Skin epidermis (tissue), 12 donors: ENCODE measurements around the gene ISCU.

Experiments
- H3K27ac ChIP-seq, 21 experiments: fragments of 200-600 bp; sonication (generic) in 11 of 21; one replicate each; pipeline ENCODE4 v1.5.0; 2020; ENCODE audit warnings: mild to moderate bottlenecking in 3 of 21, inconsistent platforms in 2 of 21, moderate library complexity in 2 of 21
- H3K4me3 ChIP-seq, 7 experiments: fragments of 200-600 bp; sonication (generic) in 2 of 7; one replicate each; pipeline ENCODE4 v1.5.0; 2020; ENCODE audit warnings: inconsistent platforms in 2 of 7, mild to moderate bottlenecking in 2 of 7, moderate library complexity in 1 of 7

Gene ISCU

DNA sequence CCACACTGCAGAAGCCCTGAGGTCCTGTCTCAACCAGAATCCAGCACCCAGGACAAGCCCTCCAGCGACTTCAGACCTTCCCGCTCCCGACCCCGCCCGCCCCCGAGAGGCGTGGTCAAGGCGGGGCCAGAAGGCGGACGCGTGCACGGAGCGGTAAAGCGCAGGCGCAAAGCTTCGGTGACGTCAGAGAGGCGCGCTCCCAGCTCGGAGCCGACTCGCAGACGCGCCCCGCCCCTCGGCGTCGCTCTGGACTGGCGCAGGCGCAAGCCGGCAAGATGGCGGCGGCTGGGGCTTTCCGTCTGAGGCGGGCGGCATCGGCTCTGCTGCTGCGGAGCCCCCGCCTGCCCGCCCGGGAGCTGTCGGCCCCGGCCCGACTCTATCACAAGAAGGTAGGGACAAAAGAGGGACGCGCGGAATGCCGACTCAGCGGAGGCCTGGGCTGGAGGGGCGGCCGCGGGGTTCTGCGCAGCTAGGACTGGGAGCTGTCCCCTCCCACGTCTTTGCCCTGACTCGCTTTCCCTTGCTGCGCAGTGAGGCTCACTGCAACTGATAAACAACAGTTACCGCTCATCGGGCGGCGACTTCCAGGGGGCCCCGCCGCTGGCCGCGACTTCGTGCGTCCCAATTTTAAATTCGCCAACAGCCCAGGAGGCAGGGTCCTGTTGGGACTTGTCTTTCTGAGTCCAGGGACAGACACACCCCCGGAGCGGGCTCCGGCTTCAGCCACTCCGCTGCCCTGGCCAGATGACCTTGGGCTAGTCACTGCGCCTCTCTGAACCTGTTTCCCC is at the start of gene ISCU:
ISCU (plus strand) TSS at position 249 of the 788 bp plus-strand sequence; CDS start at position 276, 27 bp downstream.
- H3K27ac ChIP-seq, result peak within 1 kb of the TSS; percentile 69 to 97 (median 93)

DNA sequence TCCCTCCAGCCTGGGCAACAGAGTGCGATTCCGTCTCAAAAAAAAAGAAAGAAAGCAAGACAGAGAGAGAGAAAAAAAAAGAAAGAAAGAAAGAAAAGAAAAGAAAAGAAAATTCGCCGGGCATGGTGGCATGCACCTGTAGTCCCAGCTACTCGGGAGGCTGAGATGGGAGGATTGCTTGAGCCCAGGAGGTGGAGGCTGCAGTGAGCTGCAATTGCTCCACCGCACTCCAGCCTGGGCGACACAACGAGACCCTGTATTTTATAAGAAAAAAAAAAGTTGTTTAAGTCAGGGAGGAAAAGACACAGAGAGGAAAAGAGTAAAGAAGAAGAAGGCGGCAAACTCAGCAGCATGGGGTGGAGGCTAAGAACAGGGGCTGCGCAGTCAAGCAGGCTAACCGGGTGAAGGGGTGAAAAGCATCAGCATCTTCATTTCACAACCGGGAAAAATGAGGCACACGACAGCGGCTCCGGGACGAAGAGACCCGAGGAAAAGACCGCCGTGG is 47.9 kb upstream of the ISCU start:
- Histone ChIP-seq H3K27ac (peak overlapping the region in 5 of 21 experiments; percentile 24 to 89 (median 86)), H3K4me3 (peak overlapping the region; percentile 54 to 92 (median 78))

More for the DNA sequence above, at the start of gene ISCU:
- peak within 1 kb of the TSS; percentile 62 to 94 (median 88) for H3K4me3 ChIP-seq

DNA sequence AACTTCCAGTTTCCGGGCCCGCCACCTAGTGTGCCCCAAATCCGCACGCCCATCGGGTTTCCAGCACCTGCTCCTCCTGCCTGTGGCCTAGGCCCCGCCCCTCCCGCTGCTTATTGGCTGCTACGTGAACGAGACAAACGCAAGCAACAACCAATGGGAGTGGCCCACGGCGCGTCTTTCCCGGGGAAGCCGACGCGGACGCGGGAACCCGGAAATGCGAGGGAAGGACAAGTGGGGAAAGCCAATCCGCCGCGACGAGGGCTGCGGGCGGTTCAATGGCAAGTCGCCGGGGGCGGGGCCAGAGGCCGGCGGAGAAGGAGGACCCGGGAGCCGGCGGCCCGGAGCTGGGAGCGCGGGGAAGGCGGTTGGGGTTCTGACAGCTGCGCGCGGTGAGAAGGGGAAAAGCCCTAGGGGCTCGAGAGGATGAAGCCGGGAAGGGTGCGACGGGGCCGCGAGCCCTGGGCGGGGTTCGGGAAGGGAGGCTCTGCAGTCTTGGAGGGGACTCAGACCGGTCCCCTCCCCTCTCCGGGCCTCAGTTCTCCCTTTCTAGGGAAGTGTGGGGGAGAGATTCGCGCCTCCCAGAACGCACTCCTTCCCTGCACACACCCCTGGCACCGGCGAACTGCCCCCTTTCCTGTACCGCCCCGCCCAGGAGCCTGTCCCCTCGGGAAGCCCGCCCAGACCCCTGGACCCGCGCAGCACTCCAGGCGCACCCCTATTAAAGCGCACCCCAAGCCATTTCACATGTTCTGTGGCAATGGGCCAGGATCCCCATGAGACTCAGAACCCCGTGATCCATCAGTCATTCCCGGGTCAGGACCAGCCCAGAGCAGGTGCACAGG is 47.2 kb upstream of the ISCU start, which contains the start of gene FICD:
FICD (plus strand) TSS at position 305 of the 842 bp plus-strand sequence. CDS start 1,696 bp downstream, outside the sequence.
- H3K27ac ChIP-seq, result peak within 1 kb of the TSS; percentile 23 to 90 (median 84)
- H3K4me3 ChIP-seq, result peak within 1 kb of the TSS; percentile 54 to 92 (median 78)

DNA sequence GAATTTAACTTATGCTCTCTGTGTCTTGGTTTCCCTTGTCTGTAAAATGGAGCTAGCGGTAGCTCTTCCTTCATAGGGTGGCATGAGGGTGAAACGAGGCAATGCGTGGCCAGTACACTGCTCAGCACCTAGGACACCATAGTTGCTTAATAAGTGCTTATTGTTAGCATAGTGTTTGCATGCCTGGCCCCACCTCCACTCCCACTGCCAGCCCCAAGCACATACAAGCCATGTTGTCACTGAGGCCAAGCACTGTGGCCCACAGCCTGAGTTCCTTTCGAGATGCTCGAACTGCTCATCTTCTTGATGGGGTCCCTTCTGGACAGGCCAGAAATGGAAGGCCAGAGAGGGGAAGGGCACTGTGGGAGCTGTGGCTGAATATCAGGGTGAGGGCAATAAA is 46.5 kb upstream of the ISCU start:
- peak overlapping the region in 18 of 21 experiments; percentile 32 to 90 (median 84) for H3K27ac ChIP-seq
- peak overlapping the region; percentile 54 to 92 (median 78) for H3K4me3 ChIP-seq

DNA sequence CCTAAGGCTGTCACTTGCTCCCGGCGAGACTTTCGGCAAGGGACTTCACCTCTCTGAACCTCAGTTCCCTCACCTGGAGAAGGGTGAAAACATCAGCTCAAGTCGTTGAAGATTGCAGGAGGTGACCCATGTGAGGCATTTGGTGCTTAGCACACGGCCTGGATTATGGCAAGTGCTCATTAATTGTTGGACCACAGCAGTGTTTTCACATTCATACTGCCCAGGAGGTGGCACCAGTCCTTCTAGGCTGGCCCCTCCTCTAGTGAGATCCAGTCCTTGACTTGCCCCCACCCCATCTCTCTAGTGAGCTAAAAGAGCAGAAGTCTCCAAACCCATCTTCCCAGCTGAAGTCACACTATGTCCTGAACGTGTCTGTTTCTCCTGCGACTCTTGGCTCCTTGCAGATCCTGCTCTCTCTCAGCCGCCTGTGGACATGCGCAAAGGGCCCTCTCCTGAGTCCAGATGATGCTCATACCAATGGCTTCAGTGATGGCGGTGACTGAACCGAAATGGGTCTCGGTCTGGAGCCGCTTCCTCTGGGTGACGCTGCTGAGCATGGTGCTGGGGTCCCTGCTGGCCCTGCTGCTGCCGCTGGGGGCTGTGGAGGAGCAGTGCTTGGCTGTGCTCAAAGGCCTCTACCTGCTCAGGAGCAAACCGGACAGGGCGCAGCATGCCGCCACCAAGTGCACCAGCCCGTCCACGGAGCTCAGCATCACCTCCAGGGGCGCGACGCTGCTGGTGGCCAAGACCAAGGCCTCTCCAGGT is 45.7 kb upstream of the ISCU start:
- Histone ChIP-seq H3K27ac (peak overlapping the region in 1 of 21 experiments; percentile 58), H3K4me3 (no peak overlapping the region)

DNA sequence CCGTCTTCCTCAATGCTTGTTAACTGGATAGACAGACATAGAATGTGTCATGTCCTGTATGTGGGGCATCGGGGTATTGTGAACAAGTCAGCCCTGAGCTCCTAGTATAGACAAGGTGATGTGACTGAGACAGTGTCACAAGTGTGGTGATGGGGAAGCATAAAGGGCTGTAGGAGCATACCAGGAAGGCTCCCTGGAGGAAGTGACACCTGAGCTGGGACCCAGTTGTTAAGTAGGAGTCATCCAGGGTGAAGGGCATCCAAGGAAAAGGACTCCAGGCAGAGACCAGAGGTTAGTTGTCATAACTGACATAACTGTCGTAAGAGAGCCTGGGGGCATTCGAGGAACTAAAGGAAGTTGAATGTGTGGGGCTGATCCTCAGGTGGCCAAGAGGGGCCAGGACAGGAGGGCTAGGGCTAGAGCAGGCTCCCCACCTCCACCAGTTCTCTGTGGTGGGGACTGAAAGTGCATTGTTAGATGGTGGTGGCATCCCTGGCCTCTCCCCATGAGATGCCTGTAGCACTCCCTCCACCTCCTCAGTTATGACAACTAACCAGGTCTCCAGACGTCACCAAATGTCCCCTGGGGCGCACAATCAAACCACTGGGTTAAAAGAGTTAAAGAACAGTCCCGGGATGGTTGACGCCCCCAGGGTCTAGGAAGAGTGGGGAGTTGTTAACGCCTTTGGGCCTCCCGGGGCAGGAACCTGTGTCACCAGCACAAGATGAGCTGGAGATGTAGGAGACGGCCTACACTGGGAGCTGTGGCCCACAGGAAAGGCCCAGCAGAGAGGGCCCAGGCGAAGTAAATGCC is 44.9 kb upstream of the ISCU start:
- H3K4me3 ChIP-seq, result no peak overlapping the region
- no peak overlapping the region for H3K27ac ChIP-seq

DNA sequence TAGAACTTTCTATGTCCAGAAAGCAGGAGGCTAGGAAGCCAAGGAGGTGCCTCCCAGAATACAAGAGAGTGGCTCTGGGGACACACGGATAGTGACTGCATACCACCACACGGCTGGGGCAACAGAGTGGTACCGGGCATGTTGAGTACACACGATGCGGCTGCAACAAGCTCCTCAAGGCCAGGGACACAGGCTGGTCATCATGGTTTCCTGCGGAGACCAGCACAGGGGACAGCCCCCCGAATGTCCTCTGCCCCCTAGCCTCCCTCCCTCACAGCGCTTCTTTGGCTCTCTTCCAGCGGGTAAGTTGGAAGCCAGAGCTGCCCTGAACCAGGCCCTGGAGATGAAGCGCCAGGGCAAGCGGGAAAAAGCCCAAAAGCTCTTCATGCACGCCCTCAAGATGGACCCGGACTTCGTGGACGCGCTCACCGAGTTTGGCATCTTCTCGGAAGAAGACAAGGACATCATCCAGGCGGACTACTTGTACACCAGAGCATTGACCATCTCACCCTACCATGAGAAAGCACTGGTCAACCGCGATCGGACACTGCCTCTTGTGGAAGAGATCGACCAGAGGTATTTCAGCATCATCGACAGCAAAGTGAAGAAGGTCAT is 44.2 kb upstream of the ISCU start:
- H3K27ac ChIP-seq, result no peak overlapping the region
- no peak overlapping the region for H3K4me3 ChIP-seq

DNA sequence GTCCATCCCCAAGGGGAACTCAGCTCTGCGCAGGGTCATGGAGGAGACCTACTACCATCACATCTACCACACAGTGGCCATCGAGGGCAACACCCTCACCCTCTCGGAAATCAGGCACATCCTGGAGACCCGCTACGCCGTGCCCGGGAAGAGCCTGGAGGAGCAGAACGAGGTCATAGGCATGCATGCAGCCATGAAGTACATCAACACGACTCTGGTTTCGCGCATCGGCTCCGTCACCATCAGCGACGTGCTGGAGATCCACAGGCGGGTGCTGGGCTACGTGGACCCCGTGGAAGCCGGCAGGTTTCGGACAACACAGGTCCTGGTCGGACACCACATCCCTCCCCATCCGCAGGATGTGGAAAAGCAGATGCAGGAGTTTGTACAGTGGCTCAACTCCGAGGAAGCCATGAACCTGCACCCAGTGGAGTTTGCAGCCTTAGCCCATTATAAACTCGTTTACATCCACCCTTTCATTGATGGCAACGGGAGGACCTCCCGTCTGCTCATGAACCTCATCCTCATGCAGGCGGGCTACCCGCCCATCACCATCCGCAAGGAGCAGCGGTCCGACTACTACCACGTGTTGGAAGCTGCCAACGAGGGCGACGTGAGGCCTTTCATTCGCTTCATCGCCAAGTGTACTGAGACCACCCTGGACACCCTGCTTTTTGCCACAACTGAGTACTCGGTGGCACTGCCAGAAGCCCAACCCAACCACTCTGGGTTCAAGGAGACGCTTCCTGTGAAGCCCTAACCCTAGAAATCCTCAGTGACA is 43.5 kb upstream of the ISCU start:
- H3K27ac ChIP-seq, result no peak overlapping the region
- H3K4me3 ChIP-seq, result no peak overlapping the region

DNA sequence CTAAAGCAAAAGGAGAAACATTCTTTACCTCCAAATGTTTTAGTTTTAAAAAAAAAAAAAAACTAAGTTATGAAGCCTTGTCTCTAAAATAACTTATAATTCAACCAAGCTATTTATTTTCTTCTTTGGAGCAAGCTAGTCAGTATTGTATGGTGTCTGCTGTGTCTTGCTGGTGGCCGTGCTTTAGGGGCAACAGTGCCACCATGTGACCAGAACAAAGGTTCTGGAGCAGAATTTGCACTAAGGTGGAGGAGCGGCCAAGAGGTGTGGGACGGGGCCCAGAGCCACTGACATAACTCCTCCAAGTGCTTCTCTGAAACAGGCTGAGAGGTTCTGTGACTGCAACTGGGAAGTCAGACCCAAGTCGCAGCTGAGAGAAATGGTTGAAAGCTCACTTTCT is 42.8 kb upstream of the ISCU start:
- no peak overlapping the region for H3K4me3 ChIP-seq
- no peak overlapping the region for H3K27ac ChIP-seq

DNA sequence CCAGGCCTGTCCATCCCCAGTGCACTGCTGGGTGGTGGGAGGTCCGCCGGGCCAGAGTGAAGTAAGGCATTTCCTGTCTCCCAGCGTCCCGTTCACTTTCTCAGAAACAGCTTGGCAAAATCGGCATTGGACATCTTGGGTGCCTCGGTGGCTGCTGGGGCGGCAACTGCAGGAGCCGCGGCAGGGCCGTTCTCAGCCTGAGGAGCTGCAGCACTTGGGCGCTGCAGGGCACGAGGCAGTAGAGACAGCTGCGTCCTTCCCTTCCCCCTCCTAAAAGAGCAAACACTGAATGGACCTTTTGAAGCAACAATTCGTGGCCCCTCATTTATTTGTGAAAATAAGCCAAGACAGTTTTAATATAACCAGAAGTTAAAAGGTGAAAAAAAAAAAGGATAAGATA is 39.0 kb upstream of the ISCU start:
- no peak overlapping the region for H3K4me3 ChIP-seq
- no peak overlapping the region for H3K27ac ChIP-seq

DNA sequence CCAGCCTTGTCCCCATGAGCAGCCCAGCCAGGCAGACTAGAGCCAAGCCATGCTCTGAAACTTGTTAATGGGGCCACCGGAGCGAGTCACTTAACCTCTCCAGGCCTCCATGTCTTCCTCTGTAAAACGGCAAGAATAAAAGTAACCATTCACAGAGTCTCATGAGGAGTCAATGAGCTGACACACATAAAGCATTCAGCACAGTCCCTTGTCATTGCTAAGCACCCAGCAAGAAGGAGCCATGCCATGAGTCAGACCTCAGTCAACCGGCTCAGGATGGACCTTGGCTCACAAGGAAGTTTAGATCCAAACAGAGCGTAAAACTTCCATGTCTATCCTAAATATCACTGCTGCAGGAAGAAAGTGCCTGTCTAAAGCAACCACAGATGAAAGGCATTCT is 36.7 kb upstream of the ISCU start:
- H3K27ac ChIP-seq, result no peak overlapping the region

DNA sequence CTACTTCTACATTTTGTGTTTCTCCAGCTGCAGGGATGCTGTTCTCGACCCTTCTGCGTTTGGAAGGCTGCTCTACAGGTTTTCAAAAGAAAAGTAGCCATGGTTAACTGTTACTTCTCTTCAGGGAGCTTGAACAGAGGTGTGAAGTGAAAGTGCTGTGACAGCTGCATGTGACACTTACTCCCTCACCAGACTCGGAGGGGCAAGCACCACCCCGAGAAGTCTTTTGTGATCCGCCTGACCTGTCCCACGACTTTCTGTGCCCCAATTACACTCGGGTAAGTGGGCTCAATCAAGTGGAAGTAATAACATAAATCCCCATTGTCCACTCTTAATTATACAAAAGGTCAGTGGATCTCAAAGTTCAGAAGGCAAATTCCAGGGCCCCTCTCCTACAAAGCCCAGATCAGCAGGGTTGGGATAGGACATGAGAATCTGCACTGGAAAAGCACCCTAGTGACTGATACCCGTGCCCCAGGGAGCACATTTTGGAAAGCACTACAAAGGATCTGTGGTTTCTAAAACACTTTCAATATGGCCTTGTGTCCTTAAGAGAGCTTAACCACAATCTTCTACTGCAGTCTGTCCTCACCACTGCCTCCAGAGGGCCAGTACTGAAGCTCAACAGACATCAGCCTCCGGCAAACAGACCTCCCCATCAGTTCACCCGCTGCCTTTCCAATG is 35.8 kb upstream of the ISCU start:
- Histone ChIP-seq H3K4me3 (no peak overlapping the region), H3K27ac (no peak overlapping the region)

More for the DNA sequence above, 36.7 kb upstream of the ISCU start:
- no peak overlapping the region for H3K4me3 ChIP-seq

DNA sequence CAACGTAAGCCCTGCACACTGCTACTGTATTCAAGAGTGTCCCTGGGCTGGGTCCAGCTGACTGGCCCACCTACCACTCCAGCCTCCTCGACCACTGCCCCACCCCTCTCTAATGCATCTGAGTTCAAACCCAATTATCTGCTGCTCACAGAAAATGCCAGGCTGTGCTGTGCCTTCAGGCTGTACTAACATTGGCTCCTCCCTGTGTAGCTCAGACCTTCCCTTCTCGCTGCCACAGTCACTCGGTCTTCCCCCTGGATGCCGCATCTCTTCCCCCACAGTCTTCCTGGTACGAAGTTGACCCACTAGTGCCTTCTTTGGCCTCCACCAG is 35.3 kb upstream of the ISCU start:
- peak overlapping the region in 1 of 21 experiments; percentile 36 for H3K27ac ChIP-seq
- no peak overlapping the region for H3K4me3 ChIP-seq

DNA sequence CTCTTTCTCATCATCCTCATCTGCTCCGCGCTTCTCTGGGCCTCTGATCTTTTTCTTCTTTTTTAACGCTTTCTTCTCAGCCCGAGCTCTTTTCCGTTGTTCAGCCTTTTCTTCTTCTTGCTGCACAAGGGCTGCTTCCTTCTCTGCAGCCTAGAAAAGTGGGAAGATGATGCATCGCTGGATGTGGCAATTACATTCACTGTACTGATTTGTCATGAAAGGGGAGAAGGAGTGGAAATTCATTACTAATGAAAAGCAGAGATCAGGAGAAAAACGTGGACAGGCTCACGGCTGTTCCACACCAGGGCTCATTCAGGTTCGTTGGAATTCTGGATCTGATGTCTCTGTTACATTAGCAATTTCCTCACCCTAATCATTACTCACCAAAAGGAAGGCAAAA is 32.2 kb upstream of the ISCU start:
- H3K27ac ChIP-seq, result no peak overlapping the region
- H3K4me3 ChIP-seq, result no peak overlapping the region

DNA sequence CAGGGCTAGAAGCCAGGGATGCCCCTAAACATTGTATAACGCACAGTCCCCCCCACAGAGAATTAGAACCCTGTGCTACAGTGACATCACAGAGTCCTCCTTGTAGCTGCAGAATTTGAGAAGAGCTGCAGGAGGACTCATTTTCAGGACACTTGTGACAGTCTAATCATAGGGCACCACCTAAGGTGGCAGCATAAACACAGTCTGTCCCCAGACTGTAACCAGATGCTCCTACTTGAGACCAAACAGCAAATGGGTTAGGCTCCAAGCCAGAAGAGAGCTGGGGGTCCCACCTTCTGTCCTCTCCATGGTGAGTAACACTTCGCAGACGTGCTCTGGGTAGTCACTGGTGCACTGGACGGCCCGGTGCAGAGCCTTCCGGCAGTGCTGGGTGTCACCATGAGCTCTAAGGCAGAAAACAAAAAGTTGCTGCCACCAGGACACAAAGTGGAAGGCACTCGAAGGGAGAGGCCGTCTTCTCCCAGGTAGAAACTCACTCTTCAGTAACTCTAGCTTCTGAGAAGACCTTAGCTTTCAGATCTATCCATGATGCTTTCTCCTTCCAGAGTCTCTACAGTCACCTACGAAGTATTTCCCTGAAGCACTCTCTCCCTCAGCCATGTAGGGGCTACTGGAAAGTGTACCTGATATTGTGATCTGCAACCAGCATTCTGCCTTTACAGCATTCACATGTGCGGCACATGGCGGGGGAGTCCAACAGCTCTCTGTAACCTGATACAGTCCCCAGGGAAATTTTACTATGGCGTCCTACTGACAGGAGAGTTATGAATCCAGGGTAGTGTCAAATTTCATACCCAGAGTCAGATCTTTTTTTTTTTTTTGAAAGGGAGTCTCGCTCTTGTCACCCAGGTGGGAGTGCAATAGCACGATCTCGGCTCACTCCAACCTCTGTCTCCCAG is 30.2 kb upstream of the ISCU start:
- H3K27ac ChIP-seq, result no peak overlapping the region
- no peak overlapping the region for H3K4me3 ChIP-seq

DNA sequence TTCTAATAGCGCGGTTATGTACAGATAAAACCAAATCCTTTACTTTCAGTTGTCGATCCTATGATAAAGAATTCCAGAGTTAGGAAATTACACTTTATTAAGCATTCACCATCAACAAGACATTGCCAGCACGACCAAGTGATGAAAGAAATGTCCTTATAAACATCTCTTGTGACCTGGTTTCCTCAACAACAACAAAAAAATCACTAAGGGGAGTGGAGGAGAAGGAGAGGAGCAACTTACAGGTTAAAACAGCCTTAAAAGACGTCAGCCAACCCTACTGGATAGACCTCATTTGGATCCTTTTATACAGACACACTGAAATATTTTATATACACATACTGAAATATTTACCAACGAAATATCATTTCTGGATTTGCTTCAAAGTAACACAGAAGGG is 24.2 kb upstream of the ISCU start:
- Histone ChIP-seq H3K4me3 (no peak overlapping the region), H3K27ac (no peak overlapping the region)
